Nephron (organoid): ENCODE results near the gene CPE.

Experiments
- H3K27ac Mint-ChIP-seq, 3 experiments: 2 replicates each; pipeline ENCODE4 v1.8.0; 2020; ENCODE audit warnings: mixed read lengths in 3 of 3, mild to moderate bottlenecking in 2 of 3, moderate library complexity in 1 of 3
- H3K27me3 Mint-ChIP-seq: 2 replicates; pipeline ENCODE4 v1.8.0; 2021; ENCODE audit warnings: low read depth, mild to moderate bottlenecking, moderate library complexity, mixed read lengths
- H3K36me3 Mint-ChIP-seq: 2 replicates; pipeline ENCODE4 v1.8.0; 2020; ENCODE audit warnings: low read depth, mixed read lengths
- H3K4me1 Mint-ChIP-seq: 2 replicates; pipeline ENCODE4 v1.8.0; 2020; ENCODE audit warnings: mixed read lengths
- H3K4me3 Mint-ChIP-seq, 3 experiments: 2 replicates each; pipeline ENCODE4 v1.8.0; 2020; ENCODE audit warnings: mild to moderate bottlenecking in 3 of 3, mixed read lengths in 3 of 3, moderate library complexity in 2 of 3
- H3K9me3 Mint-ChIP-seq: 2 replicates; pipeline ENCODE4 v1.8.0; 2020; ENCODE audit warnings: mixed read lengths
- CTCF ChIP-seq, 3 experiments: fragments of 200-600 bp; sonication (generic); IDR thresholded peaks; one replicate each; pipeline ENCODE4 v1.5.0; 2021; ENCODE audit warnings: antibody characterized with exemption in 3 of 3; ENCODE audit not compliant: unreplicated experiment in 3 of 3

The CPE gene

DNA sequence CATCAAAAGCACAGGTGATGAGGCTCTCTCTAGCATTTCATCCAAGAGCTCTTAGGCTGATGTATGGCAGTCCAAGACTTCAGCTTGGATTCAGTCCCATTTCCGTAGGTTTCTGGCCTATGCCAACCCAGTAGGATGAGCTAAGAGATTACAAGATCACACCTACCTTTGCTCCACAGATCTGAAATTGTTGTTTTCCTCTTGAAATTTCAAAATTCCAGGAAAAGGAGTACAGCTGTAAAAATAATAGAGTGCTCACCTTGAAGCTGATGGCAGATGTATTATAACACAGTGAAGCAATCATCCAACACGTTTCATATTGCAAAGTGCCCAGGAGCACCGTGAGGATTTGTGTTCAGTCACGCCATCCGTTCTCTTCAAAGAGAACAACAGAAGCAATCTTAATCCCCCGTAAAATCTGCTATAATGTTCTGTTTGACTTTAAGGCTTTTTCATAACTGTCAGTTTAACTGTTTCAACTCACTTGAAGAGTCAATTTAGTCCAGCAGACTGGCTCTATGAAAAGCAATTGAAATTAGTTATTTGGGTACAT lies 137.5 kb downstream of the CPE start:
- TF ChIP-seq CTCF (IDR thresholded peaks at IDR 0.05; ENCODE audit: unreplicated experiment in 3 of 3) = no peak
- H3K27me3 Mint-ChIP-seq = peaks cover 7% of the 10 kb centered on the region
- H3K4me3 Mint-ChIP-seq = no peak overlapping the region

DNA sequence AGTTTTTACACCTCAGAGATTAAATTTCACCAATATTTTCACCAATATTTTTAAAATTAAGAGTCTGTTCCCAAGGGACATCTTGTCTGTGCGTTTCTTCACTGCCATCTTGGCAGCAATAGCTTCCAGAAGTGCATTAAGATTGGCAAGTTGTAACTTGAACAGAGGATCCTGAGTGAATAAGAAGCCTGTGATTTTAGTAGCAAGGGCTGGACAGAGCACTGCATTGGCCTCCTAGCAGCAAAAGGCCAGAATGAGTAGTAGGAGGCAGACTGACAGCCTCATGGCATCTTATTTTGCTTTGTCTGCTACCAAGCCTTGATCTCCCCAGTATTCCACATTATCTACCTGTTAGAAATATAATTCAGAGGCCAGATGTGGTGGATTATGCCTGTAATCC lies 138.4 kb downstream of the CPE start:
- no peak for TF ChIP-seq CTCF (IDR thresholded peaks at IDR 0.05; ENCODE audit: unreplicated experiment in 3 of 3)
- Mint-ChIP-seq H3K4me3 (no peak overlapping the region), H3K36me3 (no peaks in the 10 kb centered on the region), H3K27me3 (peaks cover 7% of the 10 kb centered on the region), H3K9me3 (no peaks in the 10 kb centered on the region), H3K4me1 (peaks cover 16% of the 10 kb centered on the region), H3K27ac (no peak overlapping the region)

More for the DNA sequence above, 137.5 kb downstream of the CPE start:
- H3K36me3 Mint-ChIP-seq = no peaks in the 10 kb centered on the region
- peaks cover 18% of the 10 kb centered on the region for H3K4me1 Mint-ChIP-seq
- no peaks in the 10 kb centered on the region for H3K9me3 Mint-ChIP-seq
- H3K27ac Mint-ChIP-seq = no peak overlapping the region

DNA sequence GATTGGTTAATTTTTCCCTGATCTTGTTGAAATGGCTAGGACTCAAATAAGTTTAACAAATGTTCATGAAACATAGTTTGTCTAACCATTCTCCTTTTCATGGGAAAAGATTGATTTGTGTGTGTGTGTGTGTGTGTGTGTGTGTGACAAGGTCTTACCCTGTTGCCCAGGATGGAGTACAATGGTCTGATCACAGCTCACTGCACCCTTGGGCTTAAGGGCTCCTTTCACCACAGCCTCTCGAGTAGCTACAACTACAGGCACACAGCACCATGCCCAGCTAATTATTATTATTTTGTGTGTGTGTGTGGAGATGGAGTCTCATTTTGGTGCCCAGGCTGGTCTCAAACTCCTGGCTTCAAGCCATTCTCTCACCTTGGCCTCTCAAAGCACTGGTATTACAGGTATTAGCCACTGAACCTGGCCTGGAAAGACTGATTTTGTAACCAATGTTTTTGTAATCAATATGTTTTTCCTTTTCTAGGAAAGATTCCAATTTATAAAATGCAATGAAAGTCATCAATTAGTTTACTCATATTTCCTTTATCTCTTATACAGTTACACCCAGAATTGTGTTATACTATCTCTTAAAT lies 139.3 kb downstream of the CPE start:
- H3K27me3 Mint-ChIP-seq = peaks cover 4% of the 10 kb centered on the region
- TF ChIP-seq CTCF (IDR thresholded peaks at IDR 0.05; ENCODE audit: unreplicated experiment in 3 of 3) = no peak

DNA sequence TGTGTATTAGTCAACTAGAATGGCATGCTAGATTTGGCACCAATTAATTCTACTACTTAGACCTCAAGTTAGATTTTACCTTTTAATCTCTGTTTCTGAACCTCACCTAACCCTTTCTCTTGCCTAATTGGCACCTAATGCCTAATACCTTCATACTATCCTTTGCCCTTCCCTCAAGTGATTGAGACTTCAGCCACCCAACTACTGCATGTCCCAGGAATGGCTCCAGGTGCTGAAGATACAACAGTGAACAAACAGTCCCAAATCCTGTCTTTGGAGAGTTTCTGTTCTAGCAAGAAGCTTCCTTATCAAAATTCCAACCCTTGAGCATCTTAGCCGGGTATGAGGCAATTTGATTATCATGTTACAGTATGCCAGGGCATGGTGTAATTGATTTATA lies 139.9 kb downstream of the CPE start:
- H3K4me1 Mint-ChIP-seq = peaks cover 9% of the 10 kb centered on the region
- no peak for TF ChIP-seq CTCF (IDR thresholded peaks at IDR 0.05; ENCODE audit: unreplicated experiment in 3 of 3)
- H3K27me3 Mint-ChIP-seq = no peaks in the 10 kb centered on the region
- no peak overlapping the region for H3K4me3 Mint-ChIP-seq
- no peaks in the 10 kb centered on the region for H3K36me3 Mint-ChIP-seq
- H3K27ac Mint-ChIP-seq = no peak overlapping the region
- no peaks in the 10 kb centered on the region for H3K9me3 Mint-ChIP-seq

More for the DNA sequence above, 139.3 kb downstream of the CPE start:
- Mint-ChIP-seq H3K27ac (no peak overlapping the region), H3K4me1 (peaks cover 9% of the 10 kb centered on the region), H3K36me3 (no peaks in the 10 kb centered on the region), H3K9me3 (no peaks in the 10 kb centered on the region), H3K4me3 (no peak overlapping the region)

- no peak overlapping the region for H3K4me3 Mint-ChIP-seq
- no peak overlapping the region for H3K27ac Mint-ChIP-seq
- peaks cover 9% of the 10 kb centered on the region for H3K4me1 Mint-ChIP-seq
- no peaks in the 10 kb centered on the region for H3K36me3 Mint-ChIP-seq
- TF ChIP-seq CTCF (IDR thresholded peaks at IDR 0.05; ENCODE audit: unreplicated experiment in 3 of 3) = no peak
- no peaks in the 10 kb centered on the region for H3K9me3 Mint-ChIP-seq
- H3K27me3 Mint-ChIP-seq = no peaks in the 10 kb centered on the region
Measured at GRCh38 chr4:165519591-165519990, 140.8 kb downstream of the CPE start.

- H3K4me1 Mint-ChIP-seq = peaks cover 9% of the 10 kb centered on the region
- no peak overlapping the region for H3K27ac Mint-ChIP-seq
- no peaks in the 10 kb centered on the region for H3K27me3 Mint-ChIP-seq
- no peak for TF ChIP-seq CTCF (IDR thresholded peaks at IDR 0.05; ENCODE audit: unreplicated experiment in 3 of 3)
- no peaks in the 10 kb centered on the region for H3K9me3 Mint-ChIP-seq
- H3K36me3 Mint-ChIP-seq = no peaks in the 10 kb centered on the region
- H3K4me3 Mint-ChIP-seq = no peak overlapping the region
Measured at GRCh38 chr4:165520086-165520485, 141.3 kb downstream of the CPE start.
